AML-193 (cell line): ENCODE measurements around the gene FBXW4.

Experiments used
- DNase-seq, 2 experiments: peaks; one replicate each; lab custom pipeline; 2025; lab: John Stamatoyannopoulos, UW

Gene FBXW4

DNA sequence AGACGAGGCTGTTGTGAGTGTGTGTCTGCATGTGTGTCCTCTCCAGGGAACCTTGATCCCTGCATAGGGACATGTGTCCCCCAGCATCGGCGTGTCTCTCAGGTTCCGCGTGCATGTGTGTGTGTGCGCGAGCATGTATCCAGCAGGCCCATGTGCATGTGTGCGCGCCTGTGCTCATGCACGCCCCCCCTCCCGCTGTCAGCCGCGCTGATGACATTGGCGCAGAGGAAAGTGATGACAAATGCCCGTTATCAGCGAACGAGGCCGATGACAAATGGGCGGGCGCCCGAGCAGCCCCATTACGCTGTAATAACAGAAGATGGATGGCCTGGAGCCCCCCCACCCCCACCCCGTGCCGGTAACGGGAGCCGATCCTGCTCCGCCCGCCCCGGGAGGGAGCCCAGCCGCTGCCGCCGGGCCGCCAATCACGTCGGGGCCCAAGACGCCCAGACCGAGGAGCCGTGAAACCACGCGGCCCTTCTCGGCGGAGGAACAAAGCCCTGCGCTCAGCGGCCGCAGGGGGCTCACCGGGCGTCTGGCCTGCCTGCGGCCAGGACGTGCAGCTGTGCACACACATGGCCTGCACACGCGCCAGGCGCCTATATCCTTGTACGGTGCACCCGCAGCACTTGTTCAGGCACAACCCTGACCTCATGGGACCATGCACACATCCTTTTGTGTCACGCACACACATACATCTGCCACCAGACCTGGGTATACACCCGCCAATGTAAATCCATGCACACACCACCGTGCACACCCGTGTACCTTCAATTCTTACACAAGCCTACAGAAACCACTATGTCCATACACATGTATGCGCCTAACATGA, 128.4 kb downstream of the FBXW4 start:
- DNase-seq: no peak

DNA sequence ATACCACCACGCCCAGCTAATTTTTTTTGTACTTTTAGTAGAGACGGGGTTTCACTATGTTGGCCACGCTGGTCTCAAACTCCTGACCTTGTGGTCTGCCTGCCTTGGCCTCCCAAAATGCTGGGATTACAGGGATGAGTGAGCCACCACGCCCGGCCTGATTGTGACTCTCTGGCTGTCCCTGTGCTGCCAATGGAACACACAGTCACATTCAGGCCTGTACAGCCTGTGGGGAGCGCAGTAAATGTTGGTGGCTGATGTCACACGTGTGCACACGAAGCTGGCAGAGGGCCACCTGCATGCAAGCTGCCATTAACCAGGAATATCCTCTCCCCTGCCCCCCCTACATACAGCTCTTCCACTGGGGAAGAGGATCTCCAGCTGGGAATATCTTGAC, 129.0 kb downstream of the FBXW4 start:
- DNase-seq: no peak

DNA sequence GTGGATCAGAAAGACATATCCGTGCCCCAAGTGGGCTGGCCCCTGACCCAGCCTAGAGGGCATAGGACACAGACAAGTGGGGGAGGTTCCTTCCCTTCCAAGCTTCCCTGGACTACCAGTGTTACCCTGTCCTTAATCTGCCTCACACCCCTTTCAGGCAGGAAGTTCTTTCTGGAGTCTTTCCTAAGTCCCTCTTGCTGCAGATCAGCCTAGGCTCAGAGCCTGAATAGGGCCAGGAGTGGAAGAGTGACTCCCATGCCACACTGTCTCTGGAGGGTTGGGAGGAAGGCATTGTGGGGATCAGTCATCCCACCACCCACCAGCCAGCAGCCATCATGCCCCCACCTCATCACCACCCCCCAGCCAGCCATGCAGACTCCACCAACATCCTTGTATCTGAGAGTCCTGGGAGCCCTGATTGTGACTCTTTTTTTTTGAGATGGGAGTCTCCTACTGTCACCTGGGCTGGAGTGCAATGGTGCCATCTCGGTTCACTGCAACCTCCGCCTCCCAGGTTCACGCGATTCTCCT, 129.5 kb downstream of the FBXW4 start:
- DNase-seq: no peak

DNA sequence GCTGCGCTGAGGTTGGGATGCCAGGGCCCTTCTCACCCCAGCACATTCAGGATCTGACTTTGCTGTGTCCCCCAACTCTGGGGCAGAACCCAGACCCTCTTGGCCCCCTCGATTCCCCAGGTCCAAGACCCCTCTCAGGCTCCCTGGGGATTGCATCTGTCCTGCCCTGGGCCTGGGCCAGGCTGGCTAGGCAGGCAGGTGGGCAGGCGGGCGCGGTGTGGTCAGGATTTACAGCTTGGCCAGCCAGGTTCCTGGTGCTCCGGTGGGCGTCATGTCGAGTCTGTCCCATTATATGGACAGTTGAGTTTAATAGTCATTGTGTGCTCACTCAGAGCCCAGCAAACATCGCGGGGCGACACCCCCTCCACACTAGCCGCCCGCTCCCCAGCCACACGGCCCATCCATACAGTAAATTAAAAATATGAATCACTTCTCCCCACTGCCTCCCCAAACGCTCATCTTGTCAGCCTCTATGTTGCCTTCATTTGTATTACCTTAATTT, 130.4 kb downstream of the FBXW4 start:
- no peak for DNase-seq

DNA sequence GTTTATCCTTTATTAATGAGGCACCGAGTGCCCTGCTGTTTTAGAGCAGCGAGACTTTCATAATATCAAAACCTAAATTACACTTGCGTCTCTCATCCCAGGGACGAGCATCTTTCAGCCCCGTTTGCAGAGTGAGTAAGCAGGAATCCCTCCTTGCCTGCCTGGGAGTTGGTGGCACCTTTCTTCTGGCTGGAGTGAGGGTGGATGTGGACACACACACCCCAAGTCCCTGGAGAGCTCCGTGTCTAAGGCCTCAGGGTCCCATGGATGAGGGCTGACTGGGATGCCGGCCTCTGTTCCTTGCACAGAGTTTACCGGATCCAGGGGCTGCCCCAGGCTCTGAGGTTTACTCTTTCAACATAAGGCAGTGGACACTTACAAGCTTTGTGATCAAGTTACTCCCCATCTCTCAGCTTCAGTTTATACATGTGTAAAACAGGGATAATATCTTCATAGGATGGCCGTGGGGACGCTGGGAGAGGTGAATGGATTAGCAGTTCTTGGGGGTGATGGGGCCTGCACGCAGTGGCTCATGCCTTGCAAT, 131.4 kb downstream of the FBXW4 start:
- no peak for DNase-seq

DNA sequence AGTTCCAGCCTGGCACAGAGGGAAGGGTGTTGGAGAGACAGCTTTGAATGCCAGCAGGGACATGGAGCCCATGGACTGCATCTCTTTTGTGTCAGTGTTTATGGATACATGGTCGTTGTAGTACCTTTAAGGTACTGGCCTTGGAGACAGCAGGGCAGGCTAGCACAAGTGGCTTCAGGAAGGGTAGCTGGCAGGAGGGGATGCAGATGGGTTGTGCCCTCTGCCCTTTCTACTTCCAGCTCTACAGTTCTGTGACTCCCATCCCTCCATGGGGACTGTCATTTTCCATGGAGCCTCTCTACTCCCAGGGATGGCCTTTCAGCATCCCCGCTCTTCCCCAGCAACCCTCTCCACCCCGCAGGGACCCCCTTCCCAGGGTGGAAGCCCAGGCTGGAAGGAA, 132.0 kb downstream of the FBXW4 start:
- no peak for DNase-seq

DNA sequence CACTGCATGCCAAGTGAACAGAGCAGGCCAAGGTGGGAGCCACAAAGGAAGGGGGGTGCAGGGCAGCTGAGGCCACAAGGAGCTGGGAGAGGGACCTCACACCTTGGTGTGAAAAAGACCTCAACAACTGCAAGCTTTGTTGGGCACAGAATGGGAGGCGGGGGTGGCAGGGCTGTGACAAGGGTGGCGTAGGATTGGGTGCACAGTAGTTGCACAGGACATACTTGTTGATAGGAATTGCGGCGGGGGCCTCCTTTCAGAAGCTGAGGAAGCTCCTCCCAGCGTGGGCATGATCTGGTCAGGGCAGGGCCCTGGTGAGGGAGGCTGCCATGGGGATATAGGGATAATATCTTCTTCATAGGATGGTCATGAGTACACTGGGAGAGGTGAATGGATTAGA, 132.7 kb downstream of the FBXW4 start:
- no peak for DNase-seq

DNA sequence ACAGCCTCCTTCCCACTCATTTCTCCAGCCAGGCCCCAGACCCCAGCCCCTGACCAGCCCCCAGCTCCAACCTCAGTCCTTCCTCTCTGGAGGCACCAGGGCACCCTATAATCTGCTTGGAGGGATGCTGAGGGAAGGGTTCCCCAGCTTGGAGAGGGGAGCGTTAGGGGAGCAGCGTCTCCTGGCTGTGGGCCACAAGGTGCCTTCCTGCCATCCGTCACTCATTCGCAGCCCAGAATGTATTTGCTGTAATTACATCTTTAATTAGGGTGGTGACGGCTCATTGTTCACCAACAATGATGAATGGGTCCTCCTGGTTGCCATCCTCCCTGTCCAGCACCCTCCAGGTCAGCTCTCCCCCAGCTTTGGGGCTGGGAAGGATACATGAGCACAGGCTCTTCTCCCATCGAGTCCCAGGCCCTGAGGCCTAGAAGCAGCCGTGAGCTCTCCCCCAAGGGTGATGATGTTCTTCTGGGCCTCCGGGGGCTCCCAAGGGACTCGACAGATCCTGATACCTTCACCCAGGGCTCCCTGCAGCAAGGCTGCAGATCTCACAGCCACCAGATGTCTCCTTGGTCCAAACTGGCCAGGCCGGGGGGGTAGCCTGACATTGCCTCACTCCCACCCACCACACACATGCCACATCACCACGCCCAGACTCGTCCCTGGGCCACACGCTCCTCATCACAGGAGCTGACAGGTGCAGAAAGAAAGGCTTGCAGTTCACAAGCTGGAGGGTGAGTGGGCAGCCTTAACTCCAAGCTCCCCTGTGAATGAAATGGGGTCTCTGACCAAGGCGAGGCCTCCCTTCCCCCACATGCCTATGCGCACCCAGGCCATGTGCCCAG, 133.7 kb downstream of the FBXW4 start:
- DNase-seq: no peak
